Nephron progenitor cell (in vitro differentiated cells): ENCODE results near the gene DNAI2.

Experiments used
- DNase-seq: peaks from one replicate; pipeline ENCODE4 v3.0.0; 2021
- H3K27ac Mint-ChIP-seq: 2 replicates; pipeline ENCODE4 v1.8.0; 2021; ENCODE audit warnings: mild to moderate bottlenecking, moderate library complexity, mixed read lengths
- H3K27me3 Mint-ChIP-seq: 2 replicates; pipeline ENCODE4 v1.8.0; 2021; ENCODE audit warnings: mild to moderate bottlenecking, low read depth, mixed read lengths; ENCODE audit not compliant: poor library complexity
- H3K36me3 Mint-ChIP-seq: 2 replicates; pipeline ENCODE4 v1.8.0; 2021; ENCODE audit warnings: low read depth, mixed read lengths
- H3K4me1 Mint-ChIP-seq: 2 replicates; pipeline ENCODE4 v1.8.0; 2021; ENCODE audit warnings: mixed read lengths
- H3K4me3 Mint-ChIP-seq: 2 replicates; pipeline ENCODE4 v1.8.0; 2021; ENCODE audit warnings: mild to moderate bottlenecking, moderate library complexity, mixed read lengths
- H3K9me3 Mint-ChIP-seq: 2 replicates; pipeline ENCODE4 v1.8.0; 2021; ENCODE audit warnings: mild to moderate bottlenecking, moderate library complexity, mixed read lengths
- CTCF ChIP-seq: fragments of 200-600 bp; sonication (generic); IDR thresholded peaks from 2 replicates; pipeline ENCODE4 v1.5.0; 2021; ENCODE audit warnings: antibody characterized with exemption

DNAI2 gene

GRCh38 chr17:74357466-74357809, 83.4 kb downstream of the DNAI2 start:
- Mint-ChIP-seq H3K4me3 (no peak overlapping the region), H3K4me1 (peaks cover 30% of the 10 kb centered on the region), H3K36me3 (no peaks in the 10 kb centered on the region), H3K9me3 (no peaks in the 10 kb centered on the region), H3K27me3 (peaks cover 77% of the 10 kb centered on the region), H3K27ac (no peak overlapping the region)
- TF ChIP-seq CTCF = no peak
- DNase-seq = no peak

DNA sequence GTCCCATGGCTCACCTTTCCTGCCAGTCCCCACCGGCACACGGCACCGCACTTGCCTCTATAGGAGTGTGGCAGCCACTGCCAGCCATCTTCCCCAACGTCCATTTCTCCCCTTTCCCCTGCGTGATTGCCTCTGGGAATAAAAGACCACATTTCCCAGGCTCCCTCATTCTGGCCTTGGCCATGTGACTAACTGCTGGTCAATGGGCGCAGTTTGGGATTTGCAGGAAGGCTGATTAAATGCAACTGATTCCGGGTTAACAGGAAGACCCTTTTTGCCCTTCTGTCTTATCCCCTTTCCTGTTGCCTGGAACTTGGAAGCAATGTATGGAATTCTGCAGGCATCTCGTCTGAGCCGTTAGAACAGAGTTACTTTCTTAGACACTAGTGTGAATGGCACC, 84.7 kb downstream of the DNAI2 start:
- TF ChIP-seq CTCF = no peak
- H3K36me3 Mint-ChIP-seq = no peaks in the 10 kb centered on the region
- H3K27ac Mint-ChIP-seq = no peak overlapping the region
- no peak for DNase-seq
- H3K27me3 Mint-ChIP-seq = peaks cover 71% of the 10 kb centered on the region
- no peak overlapping the region for H3K4me3 Mint-ChIP-seq
- peaks cover 34% of the 10 kb centered on the region for H3K4me1 Mint-ChIP-seq
- H3K9me3 Mint-ChIP-seq = no peaks in the 10 kb centered on the region

DNA sequence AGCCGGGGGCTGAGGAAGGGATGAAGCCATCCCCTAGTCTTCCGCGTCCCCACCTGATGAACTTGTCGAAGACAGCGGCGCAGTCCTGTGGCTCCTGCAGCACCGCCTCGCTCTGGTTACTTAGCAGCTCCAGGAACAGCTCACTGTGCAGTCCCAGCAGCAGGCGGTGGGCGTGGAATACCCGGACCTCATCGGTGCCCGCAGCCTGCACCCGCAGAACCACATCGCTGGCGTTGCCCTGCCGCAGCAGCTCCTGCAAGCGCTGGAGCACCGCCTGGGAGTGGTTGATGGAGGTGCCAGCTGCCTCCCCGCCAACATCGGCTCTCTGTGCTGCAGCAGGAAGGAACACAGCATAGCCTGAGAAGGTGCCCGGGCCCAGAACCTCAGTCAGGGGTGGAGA, 85.9 kb downstream of the DNAI2 start:
- no peak for TF ChIP-seq CTCF
- Mint-ChIP-seq H3K27me3 (peaks cover 67% of the 10 kb centered on the region), H3K4me3 (no peak overlapping the region), H3K36me3 (no peaks in the 10 kb centered on the region), H3K4me1 (peaks cover 37% of the 10 kb centered on the region), H3K9me3 (no peaks in the 10 kb centered on the region), H3K27ac (no peak overlapping the region)
- DNase-seq = no peak

- H3K4me3 Mint-ChIP-seq = peak overlapping the region; percentile 57
- peaks cover 63% of the 10 kb centered on the region for H3K27me3 Mint-ChIP-seq
- DNase-seq = no peak
- no peak for TF ChIP-seq CTCF
- no peaks in the 10 kb centered on the region for H3K9me3 Mint-ChIP-seq
- no peak overlapping the region for H3K27ac Mint-ChIP-seq
- peaks cover 37% of the 10 kb centered on the region for H3K4me1 Mint-ChIP-seq
- no peaks in the 10 kb centered on the region for H3K36me3 Mint-ChIP-seq
These were observed 86.8 kb downstream of the DNAI2 start for GRCh38 chr17:74360899-74361229.

- Mint-ChIP-seq H3K27me3 (peaks cover 63% of the 10 kb centered on the region), H3K4me3 (peak within 1 kb of the TSS; percentile 57), H3K4me1 (peaks cover 37% of the 10 kb centered on the region), H3K27ac (no peak within 1 kb of the TSS), H3K36me3 (no peaks in the 10 kb centered on the region), H3K9me3 (no peaks in the 10 kb centered on the region)
- peak; percentile 74 for TF ChIP-seq CTCF
- DNase-seq = peak; percentile 81
These were observed 87.4 kb downstream of the DNAI2 start, which contains the start of gene BTBD17 for GRCh38 chr17:74361230-74362068. BTBD17 (minus strand) TSS chr17:74361868; CDS start chr17:74361819, 49 bp downstream.

- Mint-ChIP-seq H3K27me3 (peaks cover 61% of the 10 kb centered on the region), H3K4me1 (peaks cover 37% of the 10 kb centered on the region), H3K27ac (no peak overlapping the region), H3K9me3 (no peaks in the 10 kb centered on the region), H3K36me3 (no peaks in the 10 kb centered on the region), H3K4me3 (no peak overlapping the region)
- TF ChIP-seq CTCF = no peak
- DNase-seq = no peak
These were observed 88.0 kb downstream of the DNAI2 start for GRCh38 chr17:74362069-74362405.
